NB4 (cell line): ENCODE data around the gene FBXW8.

Experiments used
- DNase-seq: peaks from one replicate; pipeline ENCODE4 v3.0.0; 2010; ENCODE audit warnings: low read depth
- H3K4me3 ChIP-seq: one replicate; pipeline ENCODE4 v1.5.1; 2011; ENCODE audit warnings: mild to moderate bottlenecking, low read depth, low read length, moderate library complexity
- CTCF ChIP-seq: IDR thresholded peaks from one replicate; pipeline ENCODE4 v1.5.1; 2012; ENCODE audit warnings: low read depth, low read length
- MAX ChIP-seq: IDR thresholded peaks from 2 replicates; pipeline ENCODE4 v1.6.1; 2011; ENCODE audit warnings: low read depth, low read length
- MYC ChIP-seq: IDR thresholded peaks from 2 replicates; pipeline ENCODE4 v1.6.1; 2011; ENCODE audit warnings: low read depth, low read length
- POLR2A ChIP-seq: IDR thresholded peaks from 2 replicates; pipeline ENCODE4 v1.6.1; 2011; ENCODE audit warnings: mild to moderate bottlenecking; ENCODE audit not compliant: insufficient read length; ENCODE audit errors: extremely low read depth

The FBXW8 gene

GRCh38 chr12:116922194-116922897 lies 11.6 kb downstream of the FBXW8 start:
- H3K4me3 ChIP-seq: no peak overlapping the region
- TF ChIP-seq MYC (no peak), CTCF (no peak), MAX (no peak), POLR2A (no peak)
- DNase-seq: no peak

- no peak for TF ChIP-seq POLR2A
- TF ChIP-seq MYC: 0 out of 2 replicates have a peak, but pooled peaks have one; percentile 19
- peak; percentile 32; the same call in 1 of the 2 replicates for TF ChIP-seq MAX
- H3K4me3 ChIP-seq: no peak overlapping the region
- peak; percentile 89 for DNase-seq
Observed at GRCh38 chr12:116924558-116925453, 14.1 kb downstream of the FBXW8 start.

GRCh38 chr12:116926283-116927243 lies 15.8 kb downstream of the FBXW8 start:
- TF ChIP-seq MYC: no peak
- no peak for TF ChIP-seq MAX
- no peak for TF ChIP-seq CTCF
- no peak for TF ChIP-seq POLR2A
- H3K4me3 ChIP-seq: no peak overlapping the region
- DNase-seq: no peak

GRCh38 chr12:116927244-116927940 lies 16.6 kb downstream of the FBXW8 start:
- no peak for DNase-seq
- H3K4me3 ChIP-seq: no peak overlapping the region
- TF ChIP-seq MAX (no peak), CTCF (no peak), MYC (no peak), POLR2A (no peak)

- TF ChIP-seq MAX: no peak
- no peak for DNase-seq
- H3K4me3 ChIP-seq: no peak overlapping the region
Observed at GRCh38 chr12:116928504-116928903, 17.8 kb downstream of the FBXW8 start.

- no peak for DNase-seq
- H3K4me3 ChIP-seq: no peak overlapping the region
- TF ChIP-seq MYC (no peak), MAX (no peak), CTCF (no peak), POLR2A (no peak)
Observed at GRCh38 chr12:116929885-116930284, 19.1 kb downstream of the FBXW8 start.
